Superior temporal gyrus (tissue), 1 donor: ENCODE measurements around the gene XIRP2.
"Not testable (repeated sequence)": the region's sequence is repeated elsewhere in the genome, so short reads cannot be mapped to it uniquely, and the experiment has no call there.

Experiments used
- DNase-seq: peaks from one replicate; pipeline ENCODE4 v3.0.0-alpha.2; 2016; ENCODE audit errors: extremely low spot score

XIRP2 gene

GRCh38 chr2:167052825-167053224 lies 164.5 kb downstream of the XIRP2 start:
- DNase-seq, result no peak

GRCh38 chr2:167054881-167055280 lies 166.6 kb downstream of the XIRP2 start:
- DNase-seq, result no peak

GRCh38 chr2:167057446-167057845 lies 169.2 kb downstream of the XIRP2 start:
- no peak for DNase-seq

- no peak for DNase-seq
Measured at GRCh38 chr2:167059173-167059572, 170.9 kb downstream of the XIRP2 start.

GRCh38 chr2:167069855-167070254 lies 181.6 kb downstream of the XIRP2 start:
- no peak for DNase-seq

DNA sequence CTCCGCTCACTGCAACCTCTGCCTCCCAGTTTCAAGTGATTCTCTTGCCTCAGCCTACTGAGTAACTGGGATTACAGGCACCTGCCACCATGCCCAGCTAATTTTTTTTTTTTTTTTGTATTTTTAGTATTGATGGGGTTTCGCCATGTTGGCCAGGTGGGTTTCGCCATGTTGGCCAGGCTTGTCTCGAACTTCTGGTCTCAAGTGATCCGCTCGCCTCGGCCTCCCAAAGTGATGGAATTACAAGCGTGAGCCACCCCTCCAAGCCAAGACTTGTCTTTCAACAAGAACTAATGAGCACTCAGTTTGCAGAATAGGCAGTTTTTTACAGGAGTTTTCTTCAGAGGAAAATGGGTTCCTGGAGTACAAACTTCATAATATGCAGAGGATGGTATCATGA lies 187.4 kb downstream of the XIRP2 start:
- DNase-seq, result not testable (repeated sequence)

DNA sequence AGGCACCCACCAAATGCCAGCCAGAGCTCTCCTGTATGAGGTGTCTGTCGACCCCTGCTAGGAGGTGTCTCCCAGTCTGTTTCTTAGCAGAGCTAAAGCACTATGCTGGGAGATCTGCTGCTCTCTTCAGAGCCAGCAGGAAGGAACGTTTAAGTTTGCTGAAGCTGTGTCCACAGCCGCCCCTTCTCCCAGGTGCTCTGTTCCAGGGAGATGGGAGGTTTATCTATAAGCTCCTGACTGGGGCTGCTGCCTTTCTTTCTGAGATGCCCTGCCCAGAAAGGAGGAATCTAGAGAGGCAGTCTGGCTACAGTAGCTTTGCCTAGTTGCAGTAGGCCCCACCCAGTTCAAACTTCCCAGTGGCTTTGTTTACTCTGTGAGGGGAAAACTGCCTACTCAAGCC lies 210.7 kb downstream of the XIRP2 start:
- DNase-seq, result not testable (repeated sequence)

- DNase-seq, result no peak
Measured at GRCh38 chr2:167100506-167100905, 212.2 kb downstream of the XIRP2 start.

GRCh38 chr2:167103028-167103756 lies 214.9 kb downstream of the XIRP2 start:
- DNase-seq, result no peak

DNA sequence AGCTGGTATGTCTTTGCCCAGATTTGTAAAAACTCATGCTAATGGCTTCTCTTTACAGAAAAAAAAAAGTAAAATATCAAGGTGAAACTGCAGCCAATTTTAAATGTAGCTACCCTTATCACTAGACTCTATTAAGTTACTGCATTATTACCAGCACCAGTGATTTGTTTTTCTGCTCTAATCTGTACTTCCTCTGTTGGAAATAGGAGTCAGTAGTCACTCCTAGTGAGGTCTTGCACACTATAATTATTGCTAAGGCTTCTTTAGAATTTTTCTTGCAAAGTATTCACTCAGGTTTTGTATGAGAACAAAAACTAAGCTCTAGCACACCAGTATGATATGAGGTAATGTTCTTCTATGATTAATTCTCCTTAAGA lies 215.5 kb downstream of the XIRP2 start:
- no peak for DNase-seq

DNA sequence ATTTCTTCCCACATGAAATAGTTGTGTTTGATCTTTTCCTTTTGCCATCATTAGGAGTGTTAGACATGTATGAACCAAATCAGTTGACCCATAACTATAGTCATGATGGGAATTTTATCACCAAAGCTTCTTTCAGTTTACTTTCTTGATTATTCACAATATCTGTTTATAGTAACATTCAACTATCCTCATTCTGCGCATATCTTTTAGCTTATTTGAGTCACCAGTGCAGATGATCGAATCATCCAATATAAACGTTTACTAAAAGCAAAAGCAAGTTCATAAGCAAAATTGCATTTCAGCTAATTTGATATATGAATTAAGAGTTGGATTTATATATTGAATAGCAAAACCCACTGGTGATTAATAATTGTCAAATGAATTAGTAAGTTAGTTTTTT lies 216.4 kb downstream of the XIRP2 start:
- DNase-seq, result no peak

GRCh38 chr2:167109682-167110081 lies 221.4 kb downstream of the XIRP2 start:
- not testable (repeated sequence) for DNase-seq

DNA sequence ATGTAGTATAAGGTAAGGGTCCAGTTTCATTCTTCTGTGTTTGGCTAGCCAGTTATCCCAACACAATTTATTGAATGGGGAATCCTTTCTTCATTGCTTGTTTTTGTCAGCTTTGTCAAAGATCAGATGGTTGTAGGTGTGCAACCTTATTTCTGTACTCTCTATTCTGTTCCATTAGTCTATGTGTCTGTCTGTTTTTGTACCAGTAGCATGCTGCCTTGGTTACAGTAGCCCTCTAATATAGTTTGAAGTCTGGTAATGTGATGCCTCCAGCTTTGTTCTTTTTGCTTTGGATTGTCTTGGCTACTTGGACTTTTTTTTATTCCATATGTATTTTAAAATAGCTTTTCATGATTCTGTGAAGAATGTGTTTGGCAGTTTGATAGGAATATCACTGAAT lies 222.1 kb downstream of the XIRP2 start:
- DNase-seq, result no peak

DNA sequence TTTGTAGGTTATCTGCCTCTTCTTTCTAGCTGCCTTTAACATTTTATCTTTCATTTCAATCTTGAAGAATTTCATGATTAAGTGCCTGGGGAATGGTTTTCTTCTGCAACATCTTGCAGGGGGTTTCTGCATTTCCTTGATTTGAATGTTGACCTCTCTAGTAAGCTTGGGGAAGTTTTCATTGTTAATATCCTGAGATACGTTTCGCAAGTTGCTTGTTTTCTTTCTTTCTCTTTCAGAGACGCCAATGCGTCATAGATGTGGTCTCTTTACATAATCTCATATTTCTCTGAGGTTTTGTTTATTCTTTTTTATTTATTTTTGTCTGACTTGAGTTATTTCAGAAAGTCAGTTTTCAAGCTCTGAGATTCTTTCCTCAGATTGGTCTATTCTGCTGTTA lies 225.7 kb downstream of the XIRP2 start:
- DNase-seq, result no peak

DNA sequence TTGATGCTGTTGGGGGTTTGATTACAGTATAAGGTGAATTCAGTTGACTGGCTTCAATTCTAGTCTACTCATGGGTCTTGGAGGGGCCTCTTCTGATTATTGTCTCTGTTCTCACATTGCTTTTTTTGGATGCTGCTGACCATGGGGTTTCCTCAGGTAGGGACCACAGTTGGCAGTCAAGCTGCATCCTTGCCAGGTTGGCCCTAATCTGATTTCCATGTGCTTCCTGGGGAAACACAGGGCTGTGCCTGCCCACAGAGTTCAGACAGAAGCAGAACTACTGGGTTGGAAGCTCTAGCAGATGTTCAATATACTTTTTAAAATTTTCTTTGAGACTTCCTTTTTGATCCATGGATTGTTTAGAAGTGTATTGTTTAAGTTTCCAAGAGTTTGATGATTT lies 227.3 kb downstream of the XIRP2 start:
- DNase-seq, result no peak

GRCh38 chr2:167122389-167122788 lies 234.1 kb downstream of the XIRP2 start:
- DNase-seq, result no peak

GRCh38 chr2:167126165-167126564 lies 237.9 kb downstream of the XIRP2 start:
- DNase-seq, result no peak

DNA sequence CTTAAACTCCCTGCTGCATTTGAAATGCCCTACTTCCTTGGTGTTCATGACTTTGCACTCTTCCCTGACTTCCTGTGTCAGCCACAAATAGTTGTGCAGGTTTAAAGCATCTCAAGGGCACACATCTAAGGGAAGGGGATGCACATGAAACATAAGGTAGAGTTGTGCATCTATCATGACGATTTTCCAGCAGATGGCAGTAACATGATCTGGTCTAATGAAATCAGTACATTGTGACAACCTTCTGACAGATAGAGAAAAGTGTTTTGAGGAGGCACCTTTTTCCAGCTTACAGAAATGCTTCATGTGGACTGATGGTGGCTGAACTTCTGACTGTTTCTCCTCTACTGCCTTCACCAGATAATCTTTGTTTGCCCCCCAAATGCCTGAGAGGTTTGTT lies 238.9 kb downstream of the XIRP2 start:
- DNase-seq, result no peak

DNA sequence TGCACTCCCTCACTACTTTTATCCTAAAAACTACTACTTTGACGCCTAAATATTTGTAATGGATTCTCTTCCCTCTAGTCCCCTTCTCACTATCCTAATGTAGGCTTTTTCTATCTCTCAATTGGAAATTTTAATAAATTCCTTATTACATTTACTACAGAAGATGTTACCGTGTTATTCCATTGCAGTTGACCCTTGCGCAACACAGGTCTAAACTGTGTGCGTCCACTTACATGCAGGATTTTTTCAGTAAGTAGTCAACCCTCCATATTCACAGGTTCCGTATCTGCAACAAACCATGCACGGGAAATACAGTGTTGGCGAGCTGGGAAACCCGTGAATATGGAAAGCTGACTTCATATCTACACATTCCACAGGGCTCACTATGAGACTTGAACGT lies 239.8 kb downstream of the XIRP2 start:
- DNase-seq, result no peak

GRCh38 chr2:167132066-167132465 lies 243.8 kb downstream of the XIRP2 start:
- no peak for DNase-seq

GRCh38 chr2:167132906-167133555 lies 244.8 kb downstream of the XIRP2 start:
- no peak for DNase-seq

- DNase-seq, result no peak
Measured at GRCh38 chr2:167133614-167134013, 245.3 kb downstream of the XIRP2 start.

DNA sequence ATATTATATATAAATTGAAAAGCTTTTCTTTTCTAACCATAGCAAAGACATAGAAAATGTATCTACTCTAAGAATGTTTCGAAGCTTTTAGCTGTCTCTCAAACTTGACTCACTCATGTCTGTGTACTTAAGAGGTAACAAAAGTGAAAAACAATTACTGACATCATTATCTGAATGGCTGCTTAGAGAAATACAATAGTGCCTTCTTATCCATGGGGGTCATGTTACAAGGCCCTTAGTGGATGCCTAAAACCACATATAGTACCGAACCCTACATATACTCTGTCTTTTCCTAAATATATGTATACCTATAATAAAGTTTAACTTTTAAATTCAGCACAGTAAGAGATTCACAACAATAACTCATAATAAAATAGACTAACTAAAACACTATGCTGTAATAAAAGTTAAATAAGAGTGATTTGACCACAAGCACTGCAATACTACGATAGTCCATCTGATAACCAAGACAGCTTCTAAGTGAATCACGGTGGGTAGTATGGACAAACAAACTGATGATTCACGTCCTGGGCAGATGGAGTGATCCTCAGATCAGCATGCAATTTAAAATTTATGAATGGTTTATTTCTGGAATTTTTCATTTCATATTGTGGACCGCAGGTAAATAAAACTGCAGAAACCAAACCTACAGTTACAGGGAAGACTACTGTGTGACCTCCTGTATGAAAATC lies 246.2 kb downstream of the XIRP2 start:
- DNase-seq, result no peak
